IPS-15b (cell line): Measurements from ENCODE around the gene CADM2.

Experiments
- H3K27me3 ChIP-seq: one replicate; pipeline ENCODE4 v1.6.1; 2013; ENCODE audit warnings: low read length; ENCODE audit not compliant: control insufficient read depth, insufficient read depth
- H3K36me3 ChIP-seq: one replicate; pipeline ENCODE4 v1.6.1; 2013; ENCODE audit warnings: low read length; ENCODE audit not compliant: control insufficient read depth, insufficient read depth
- H3K4me1 ChIP-seq: one replicate; pipeline ENCODE4 v1.6.1; 2013; ENCODE audit warnings: mild to moderate bottlenecking, low read length; ENCODE audit not compliant: control insufficient read depth, insufficient read depth
- H3K4me3 ChIP-seq: one replicate; pipeline ENCODE4 v1.5.1; 2013; ENCODE audit warnings: low read depth, low read length
- H3K9ac ChIP-seq: one replicate; pipeline ENCODE4 v1.6.1; 2013; ENCODE audit warnings: low read depth, mild to moderate bottlenecking, low read length
- H3K9me3 ChIP-seq: one replicate; pipeline ENCODE4 v1.6.1; 2013; ENCODE audit warnings: mild to moderate bottlenecking, low read length; ENCODE audit not compliant: control insufficient read depth, insufficient read depth

Gene CADM2

GRCh38 chr3:85161544-85161943 is 202.8 kb downstream of the CADM2 start:
- no peaks in the 10 kb centered on the region for H3K27me3 ChIP-seq
- peaks cover 2% of the 10 kb centered on the region for H3K4me1 ChIP-seq
- H3K4me3 ChIP-seq, result no peak overlapping the region
- H3K36me3 ChIP-seq, result no peaks in the 10 kb centered on the region
- no peak overlapping the region for H3K9ac ChIP-seq
- H3K9me3 ChIP-seq, result no peaks in the 10 kb centered on the region

GRCh38 chr3:85162905-85163304 is 204.1 kb downstream of the CADM2 start:
- H3K27me3 ChIP-seq, result no peaks in the 10 kb centered on the region
- H3K9ac ChIP-seq, result no peak overlapping the region
- no peak overlapping the region for H3K4me3 ChIP-seq
- H3K36me3 ChIP-seq, result no peaks in the 10 kb centered on the region
- H3K4me1 ChIP-seq, result peaks cover 2% of the 10 kb centered on the region
- H3K9me3 ChIP-seq, result no peaks in the 10 kb centered on the region

GRCh38 chr3:85164436-85164835 is 205.6 kb downstream of the CADM2 start:
- Histone ChIP-seq H3K4me1 (peaks cover 2% of the 10 kb centered on the region), H3K36me3 (no peaks in the 10 kb centered on the region), H3K27me3 (no peaks in the 10 kb centered on the region), H3K4me3 (no peak overlapping the region), H3K9ac (no peak overlapping the region), H3K9me3 (no peaks in the 10 kb centered on the region)

- H3K9me3 ChIP-seq, result no peaks in the 10 kb centered on the region
- H3K4me3 ChIP-seq, result no peak overlapping the region
- no peak overlapping the region for H3K9ac ChIP-seq
- H3K27me3 ChIP-seq, result no peaks in the 10 kb centered on the region
- no peaks in the 10 kb centered on the region for H3K36me3 ChIP-seq
- peaks cover 2% of the 10 kb centered on the region for H3K4me1 ChIP-seq
Measured at GRCh38 chr3:85167576-85167975, 208.8 kb downstream of the CADM2 start.

- Histone ChIP-seq H3K4me3 (no peak overlapping the region), H3K9ac (no peak overlapping the region), H3K36me3 (no peaks in the 10 kb centered on the region), H3K27me3 (no peaks in the 10 kb centered on the region), H3K4me1 (no peaks in the 10 kb centered on the region), H3K9me3 (no peaks in the 10 kb centered on the region)
Measured at GRCh38 chr3:85170646-85171045, 211.9 kb downstream of the CADM2 start.

- no peaks in the 10 kb centered on the region for H3K36me3 ChIP-seq
- H3K4me1 ChIP-seq, result no peaks in the 10 kb centered on the region
- no peaks in the 10 kb centered on the region for H3K27me3 ChIP-seq
- H3K4me3 ChIP-seq, result no peak overlapping the region
- H3K9me3 ChIP-seq, result no peaks in the 10 kb centered on the region
- no peak overlapping the region for H3K9ac ChIP-seq
Measured at GRCh38 chr3:85171976-85172375, 213.2 kb downstream of the CADM2 start.

- Histone ChIP-seq H3K4me3 (no peak overlapping the region), H3K4me1 (no peaks in the 10 kb centered on the region), H3K27me3 (no peaks in the 10 kb centered on the region), H3K9me3 (no peaks in the 10 kb centered on the region), H3K36me3 (no peaks in the 10 kb centered on the region), H3K9ac (no peak overlapping the region)
Measured at GRCh38 chr3:85176799-85177198, 218.0 kb downstream of the CADM2 start.

- no peaks in the 10 kb centered on the region for H3K27me3 ChIP-seq
- no peak overlapping the region for H3K9ac ChIP-seq
- no peaks in the 10 kb centered on the region for H3K36me3 ChIP-seq
- no peaks in the 10 kb centered on the region for H3K9me3 ChIP-seq
- H3K4me3 ChIP-seq, result no peak overlapping the region
- H3K4me1 ChIP-seq, result no peaks in the 10 kb centered on the region
Measured at GRCh38 chr3:85182975-85183752, 224.4 kb downstream of the CADM2 start.

GRCh38 chr3:85185495-85185894 is 226.7 kb downstream of the CADM2 start:
- no peaks in the 10 kb centered on the region for H3K27me3 ChIP-seq
- no peaks in the 10 kb centered on the region for H3K9me3 ChIP-seq
- H3K4me1 ChIP-seq, result no peaks in the 10 kb centered on the region
- no peaks in the 10 kb centered on the region for H3K36me3 ChIP-seq
- no peak overlapping the region for H3K4me3 ChIP-seq
- no peak overlapping the region for H3K9ac ChIP-seq

GRCh38 chr3:85189731-85190130 is 230.9 kb downstream of the CADM2 start:
- H3K4me3 ChIP-seq, result no peak overlapping the region
- H3K27me3 ChIP-seq, result no peaks in the 10 kb centered on the region
- no peak overlapping the region for H3K9ac ChIP-seq

GRCh38 chr3:85193565-85193964 is 234.8 kb downstream of the CADM2 start:
- Histone ChIP-seq H3K27me3 (no peaks in the 10 kb centered on the region), H3K9ac (no peak overlapping the region), H3K4me3 (no peak overlapping the region), H3K4me1 (no peaks in the 10 kb centered on the region), H3K9me3 (no peaks in the 10 kb centered on the region), H3K36me3 (no peaks in the 10 kb centered on the region)

More at GRCh38 chr3:85189731-85190130, 230.9 kb downstream of the CADM2 start:
- H3K4me1 ChIP-seq, result no peaks in the 10 kb centered on the region
- no peaks in the 10 kb centered on the region for H3K9me3 ChIP-seq
- no peaks in the 10 kb centered on the region for H3K36me3 ChIP-seq

GRCh38 chr3:85208650-85209049 is 249.9 kb downstream of the CADM2 start:
- Histone ChIP-seq H3K9me3 (no peaks in the 10 kb centered on the region), H3K27me3 (no peaks in the 10 kb centered on the region), H3K4me3 (no peak overlapping the region), H3K9ac (no peak overlapping the region), H3K36me3 (no peaks in the 10 kb centered on the region), H3K4me1 (no peaks in the 10 kb centered on the region)
